ENCODE measurements around the gene SLC9A7.
A peak's percentile ranks its signal among the peaks of the same experiment; 100 is the strongest.
"Not testable (repeated sequence)": the region's sequence is repeated elsewhere in the genome, so short reads cannot be mapped to it uniquely, and the experiment has no call there.

SLC9A7 gene

GRCh38 chrX:46750889-46751288 is 8.0 kb downstream of the SLC9A7 start:
- DNase-seq, result peak; percentile 1 to 11

DNA sequence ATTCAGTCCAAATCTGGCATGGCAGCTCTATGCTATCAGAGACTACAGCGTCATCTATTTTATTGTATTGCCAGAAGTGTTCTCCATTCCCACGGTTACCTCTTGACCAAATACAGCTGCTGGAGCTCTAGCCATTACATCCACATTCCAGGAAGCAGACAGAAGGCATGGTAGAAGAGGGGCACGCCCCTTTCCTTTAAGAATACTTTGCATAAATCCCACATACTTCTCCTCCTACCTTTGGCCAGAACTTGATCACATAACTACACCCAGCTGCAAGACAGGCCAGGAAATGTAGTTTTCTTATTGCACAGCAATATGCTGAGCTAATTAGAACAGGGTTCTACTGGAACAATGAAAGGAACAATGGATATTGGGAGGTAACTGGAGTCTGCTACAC is 14.9 kb downstream of the SLC9A7 start:
- DNase-seq, result no peak

- no peak for DNase-seq
Observed at GRCh38 chrX:46743046-46743445, 15.9 kb downstream of the SLC9A7 start.

- no peak for DNase-seq
Observed at GRCh38 chrX:46739736-46740135, 19.2 kb downstream of the SLC9A7 start.

GRCh38 chrX:46737462-46737861 is 21.5 kb downstream of the SLC9A7 start:
- no peak for DNase-seq

DNA sequence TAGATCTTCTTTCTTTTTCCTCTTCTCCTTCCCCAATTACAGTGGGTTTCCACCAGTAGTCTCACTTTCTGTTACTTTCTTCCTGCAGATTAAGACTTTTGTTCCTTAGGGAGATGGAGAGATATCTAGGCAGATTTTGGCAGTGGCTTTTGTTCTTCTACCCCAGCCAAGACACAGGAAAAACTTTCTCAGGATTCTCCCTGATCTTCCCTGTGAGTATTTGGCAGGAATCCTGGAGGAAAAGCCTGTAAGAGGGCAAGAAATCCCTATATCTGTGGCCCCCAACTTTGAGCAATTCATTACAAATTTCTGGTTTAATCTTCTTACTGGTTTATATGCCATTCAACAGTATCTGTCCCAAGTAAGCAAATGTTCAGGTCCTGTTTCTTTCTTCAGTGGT is 21.9 kb downstream of the SLC9A7 start:
- DNase-seq, result no peak

DNA sequence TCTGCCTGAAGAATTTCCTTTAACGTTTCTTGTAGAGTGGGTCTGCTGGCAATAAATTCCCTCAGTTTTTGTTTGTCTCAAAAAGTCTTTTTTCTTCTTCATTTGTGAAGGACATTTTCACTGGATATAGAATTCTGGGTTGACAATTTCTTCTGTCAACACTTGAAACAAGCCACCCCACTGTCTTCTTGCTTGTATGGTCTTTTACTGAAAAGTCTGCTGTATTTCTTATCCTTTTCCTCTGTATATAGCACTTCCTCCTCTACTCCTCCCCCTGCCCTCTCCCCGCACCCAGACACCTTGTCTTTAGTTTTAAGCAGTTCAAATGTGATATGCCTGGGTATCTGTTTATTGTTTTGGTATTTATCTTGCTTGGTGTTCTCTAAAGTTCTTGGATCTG is 23.3 kb downstream of the SLC9A7 start:
- DNase-seq, result no peak

DNA sequence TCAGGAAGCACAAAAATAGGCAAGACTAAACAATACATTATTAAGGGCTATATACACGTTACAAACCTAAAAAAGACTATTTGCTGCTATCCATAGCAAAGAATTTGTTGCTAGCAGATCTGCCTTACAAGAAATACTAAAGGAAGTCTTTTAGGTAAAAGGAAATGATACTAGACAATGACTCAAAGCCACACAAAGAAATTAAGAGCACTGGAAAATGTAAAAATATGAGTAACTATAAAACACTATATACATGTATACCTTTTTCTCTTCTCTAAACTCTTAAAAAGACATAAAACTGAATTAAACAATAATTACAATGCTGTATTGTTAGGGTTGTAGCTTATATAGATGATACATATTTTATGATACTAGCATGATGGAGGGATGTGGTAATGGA is 25.7 kb downstream of the SLC9A7 start:
- DNase-seq, result no peak

DNA sequence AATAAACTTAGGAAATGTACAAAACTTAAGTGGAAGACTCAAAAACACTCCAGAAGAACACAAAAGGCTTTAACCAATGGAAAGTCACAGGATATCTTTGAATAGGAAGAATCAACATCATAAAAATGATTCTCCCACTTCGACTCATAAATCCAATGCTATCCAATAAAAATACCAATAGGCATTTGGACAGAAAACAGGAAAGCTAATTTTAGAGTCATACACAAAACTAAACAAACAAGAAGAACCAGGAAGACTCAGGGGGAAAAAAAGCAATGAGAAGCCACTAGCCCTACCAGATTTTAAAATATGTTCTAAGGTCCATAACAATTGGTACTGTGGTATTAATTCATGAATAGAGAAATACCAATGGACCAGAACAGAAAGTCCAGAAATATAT is 28.2 kb downstream of the SLC9A7 start:
- DNase-seq, result no peak

GRCh38 chrX:46727441-46727840 is 31.5 kb downstream of the SLC9A7 start:
- no peak for DNase-seq

DNA sequence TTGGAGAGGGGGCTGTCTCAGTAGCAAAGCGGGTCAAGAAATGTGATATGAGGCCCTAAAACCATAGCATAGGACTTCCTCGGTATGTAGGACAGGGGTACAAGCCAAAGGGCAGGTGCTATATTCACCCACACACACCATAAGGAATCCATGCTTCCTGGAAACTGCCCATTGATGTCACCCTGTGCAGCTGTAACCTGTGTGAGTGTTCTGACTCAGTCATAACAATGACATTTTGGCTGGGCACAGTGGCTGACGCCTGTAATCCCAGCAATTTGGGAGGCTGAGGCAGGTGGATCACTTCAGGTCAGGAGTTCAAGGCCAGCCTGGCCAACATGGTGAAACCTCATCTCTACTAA is 35.4 kb downstream of the SLC9A7 start:
- not testable (repeated sequence) for DNase-seq

GRCh38 chrX:46722742-46723568 is 36.0 kb downstream of the SLC9A7 start:
- DNase-seq, result no peak

- DNase-seq, result no peak
Observed at GRCh38 chrX:46716796-46717195, 42.1 kb downstream of the SLC9A7 start.

- DNase-seq, result no peak
Observed at GRCh38 chrX:46715997-46716396, 42.9 kb downstream of the SLC9A7 start.

GRCh38 chrX:46715530-46715929 is 43.4 kb downstream of the SLC9A7 start:
- DNase-seq, result no peak

GRCh38 chrX:46713672-46714490 is 45.0 kb downstream of the SLC9A7 start:
- DNase-seq, result no peak

- no peak for DNase-seq
Observed at GRCh38 chrX:46712764-46713163, 46.2 kb downstream of the SLC9A7 start.

GRCh38 chrX:46710927-46711623 is 47.8 kb downstream of the SLC9A7 start:
- DNase-seq, result peak; percentile 17 to 20

DNA sequence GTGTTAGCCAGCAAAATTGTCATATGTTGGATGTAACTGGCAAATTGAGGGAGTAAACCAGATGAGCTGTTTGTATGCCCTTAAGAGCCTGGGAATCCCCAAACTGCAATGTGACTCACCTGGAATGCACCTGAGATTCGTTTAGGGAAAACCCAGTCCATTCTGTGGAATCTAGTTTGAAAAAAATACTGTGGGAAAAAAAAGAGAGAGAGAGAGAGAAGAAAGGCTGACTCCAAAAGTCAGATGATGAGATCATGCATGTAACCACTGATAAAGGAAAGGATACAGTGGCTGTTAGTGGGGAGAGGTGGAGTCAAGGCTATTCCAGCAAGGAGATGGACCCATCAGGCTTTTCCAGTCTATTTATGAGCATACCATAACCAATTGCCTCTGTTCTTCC is 48.5 kb downstream of the SLC9A7 start:
- no peak for DNase-seq

DNA sequence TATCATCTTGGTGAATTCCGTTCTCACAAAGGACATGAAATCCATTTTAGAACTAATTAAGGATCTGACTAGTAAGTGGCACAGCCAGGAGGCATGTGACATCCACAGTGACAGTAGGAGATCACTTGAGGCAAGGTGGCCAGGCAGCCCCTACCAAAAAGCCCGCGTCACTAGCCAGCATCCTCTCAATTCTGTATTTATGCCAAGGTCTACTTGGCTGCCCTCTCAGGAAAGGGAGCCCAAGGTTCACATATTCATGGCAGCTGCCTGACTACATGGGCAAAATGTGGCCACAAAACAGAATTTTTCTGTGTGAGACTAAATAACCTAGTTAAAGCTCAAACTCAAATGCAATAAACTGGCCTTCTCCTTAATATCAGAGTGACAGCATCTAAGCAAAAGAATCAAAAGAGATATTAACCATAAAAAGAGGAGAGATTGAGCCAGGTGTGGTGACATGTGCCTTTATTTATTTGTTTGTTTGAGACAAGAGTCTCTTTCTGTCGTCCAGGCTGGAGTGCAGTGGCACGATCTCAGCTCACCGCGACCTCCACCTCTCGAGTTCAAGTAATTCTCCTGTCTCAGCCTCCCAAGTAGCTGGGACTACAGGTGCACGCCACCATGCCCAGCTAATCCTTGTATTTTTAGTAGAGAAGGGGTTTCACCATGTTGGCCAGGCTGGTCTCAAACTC is 51.5 kb downstream of the SLC9A7 start:
- no peak for DNase-seq

GRCh38 chrX:46704767-46705386 is 54.0 kb downstream of the SLC9A7 start:
- DNase-seq, result peak in 1 of 2 experiments; percentile 10

GRCh38 chrX:46703980-46704379 is 54.9 kb downstream of the SLC9A7 start:
- DNase-seq, result no peak

- DNase-seq, result no peak
Observed at GRCh38 chrX:46698691-46699090, 60.2 kb downstream of the SLC9A7 start.
